Measurements from ENCODE around the gene TK2.

TK2 gene

GRCh38 chr16:66488505-66488904 lies 61.4 kb downstream of the TK2 start:
- ATAC-seq (ENCODE audit: low read depth) = no peak
- H3K27me3 Mint-ChIP-seq = peaks cover 2% of the 10 kb centered on the region
- H3K36me3 Mint-ChIP-seq = no peaks in the 10 kb centered on the region
- H3K4me1 Mint-ChIP-seq = peaks cover 15% of the 10 kb centered on the region
- no peak for DNase-seq (ENCODE audit: low spot score in 2 of 2)
- H3K27ac Mint-ChIP-seq = no peak overlapping the region
- no peaks in the 10 kb centered on the region for H3K9me3 Mint-ChIP-seq
- no peak overlapping the region for H3K4me3 Mint-ChIP-seq

- Mint-ChIP-seq H3K27me3 (peaks cover 2% of the 10 kb centered on the region), H3K9me3 (no peaks in the 10 kb centered on the region), H3K36me3 (no peaks in the 10 kb centered on the region), H3K27ac (no peak overlapping the region), H3K4me1 (peaks cover 22% of the 10 kb centered on the region), H3K4me3 (no peak overlapping the region)
- no peak for DNase-seq (ENCODE audit: low spot score in 2 of 2)
- ATAC-seq (ENCODE audit: low read depth) = no peak
Observed at GRCh38 chr16:66487580-66488275, 62.2 kb downstream of the TK2 start.

GRCh38 chr16:66486773-66487579 lies 62.9 kb downstream of the TK2 start:
- DNase-seq (ENCODE audit: low spot score in 2 of 2) (no peak), ATAC-seq (ENCODE audit: low read depth) (no peak)
- Mint-ChIP-seq H3K36me3 (no peaks in the 10 kb centered on the region), H3K27me3 (peaks cover 2% of the 10 kb centered on the region), H3K9me3 (no peaks in the 10 kb centered on the region), H3K4me3 (no peak overlapping the region), H3K27ac (no peak overlapping the region), H3K4me1 (peaks cover 22% of the 10 kb centered on the region)

- Mint-ChIP-seq H3K9me3 (no peaks in the 10 kb centered on the region), H3K4me1 (peaks cover 22% of the 10 kb centered on the region), H3K36me3 (no peaks in the 10 kb centered on the region), H3K4me3 (no peak overlapping the region), H3K27me3 (peaks cover 2% of the 10 kb centered on the region), H3K27ac (no peak overlapping the region)
- DNase-seq (ENCODE audit: low spot score in 2 of 2) (no peak), ATAC-seq (ENCODE audit: low read depth) (no peak)
Observed at GRCh38 chr16:66486199-66486772, 63.6 kb downstream of the TK2 start.

- Mint-ChIP-seq H3K27ac (peak overlapping the region; percentile 47), H3K4me3 (no peak overlapping the region), H3K27me3 (peaks cover 2% of the 10 kb centered on the region), H3K9me3 (no peaks in the 10 kb centered on the region), H3K36me3 (no peaks in the 10 kb centered on the region), H3K4me1 (peaks cover 19% of the 10 kb centered on the region)
- no peak for DNase-seq (ENCODE audit: low spot score in 2 of 2)
- no peak for ATAC-seq (ENCODE audit: low read depth)
Observed at GRCh38 chr16:66485376-66485775, 64.5 kb downstream of the TK2 start.

- Mint-ChIP-seq H3K27ac (no peak overlapping the region), H3K27me3 (peaks cover 2% of the 10 kb centered on the region), H3K36me3 (no peaks in the 10 kb centered on the region), H3K9me3 (no peaks in the 10 kb centered on the region), H3K4me1 (peaks cover 19% of the 10 kb centered on the region), H3K4me3 (no peak overlapping the region)
- ATAC-seq (ENCODE audit: low read depth) (no peak), DNase-seq (ENCODE audit: low spot score in 2 of 2) (no peak)
Observed at GRCh38 chr16:66484453-66485213, 65.3 kb downstream of the TK2 start.

- no peaks in the 10 kb centered on the region for H3K9me3 Mint-ChIP-seq
- ATAC-seq (ENCODE audit: low read depth) (peak; percentile 89), DNase-seq (ENCODE audit: low spot score in 2 of 2) (peak; percentile 71 to 77)
- peak overlapping the region; percentile 17 for H3K27ac Mint-ChIP-seq
- no peaks in the 10 kb centered on the region for H3K36me3 Mint-ChIP-seq
- no peak overlapping the region for H3K4me3 Mint-ChIP-seq
- peaks cover 19% of the 10 kb centered on the region for H3K4me1 Mint-ChIP-seq
- H3K27me3 Mint-ChIP-seq = peaks cover 2% of the 10 kb centered on the region
Observed at GRCh38 chr16:66483689-66484452, 66.1 kb downstream of the TK2 start.

- no peak overlapping the region for H3K27ac Mint-ChIP-seq
- no peaks in the 10 kb centered on the region for H3K9me3 Mint-ChIP-seq
- no peak overlapping the region for H3K4me3 Mint-ChIP-seq
- peaks cover 25% of the 10 kb centered on the region for H3K4me1 Mint-ChIP-seq
- ATAC-seq (ENCODE audit: low read depth) (no peak), DNase-seq (ENCODE audit: low spot score in 2 of 2) (no peak)
- H3K27me3 Mint-ChIP-seq = peaks cover 2% of the 10 kb centered on the region
- no peaks in the 10 kb centered on the region for H3K36me3 Mint-ChIP-seq
Observed at GRCh38 chr16:66481943-66482390, 68.0 kb downstream of the TK2 start.

GRCh38 chr16:66481081-66481942 lies 68.6 kb downstream of the TK2 start:
- ATAC-seq (ENCODE audit: low read depth) (no peak), DNase-seq (ENCODE audit: low spot score in 2 of 2) (no peak)
- Mint-ChIP-seq H3K9me3 (no peaks in the 10 kb centered on the region), H3K36me3 (no peaks in the 10 kb centered on the region), H3K27ac (no peak overlapping the region), H3K27me3 (peaks cover 2% of the 10 kb centered on the region), H3K4me1 (peaks cover 25% of the 10 kb centered on the region), H3K4me3 (no peak overlapping the region)

GRCh38 chr16:66480265-66481080 lies 69.4 kb downstream of the TK2 start:
- DNase-seq (ENCODE audit: low spot score in 2 of 2) (no peak), ATAC-seq (ENCODE audit: low read depth) (no peak)
- Mint-ChIP-seq H3K27ac (no peak overlapping the region), H3K9me3 (no peaks in the 10 kb centered on the region), H3K27me3 (no peaks in the 10 kb centered on the region), H3K4me3 (no peak overlapping the region), H3K4me1 (peaks cover 23% of the 10 kb centered on the region), H3K36me3 (no peaks in the 10 kb centered on the region)

- no peak for ATAC-seq (ENCODE audit: low read depth)
- Mint-ChIP-seq H3K36me3 (no peaks in the 10 kb centered on the region), H3K9me3 (no peaks in the 10 kb centered on the region), H3K4me1 (peaks cover 26% of the 10 kb centered on the region), H3K27ac (no peak overlapping the region), H3K4me3 (no peak overlapping the region), H3K27me3 (no peaks in the 10 kb centered on the region)
- DNase-seq (ENCODE audit: low spot score in 2 of 2) = no peak
Observed at GRCh38 chr16:66479661-66480264, 70.2 kb downstream of the TK2 start.
